ENCODE measurements around the gene PPP2R2C.

PPP2R2C gene

DNA sequence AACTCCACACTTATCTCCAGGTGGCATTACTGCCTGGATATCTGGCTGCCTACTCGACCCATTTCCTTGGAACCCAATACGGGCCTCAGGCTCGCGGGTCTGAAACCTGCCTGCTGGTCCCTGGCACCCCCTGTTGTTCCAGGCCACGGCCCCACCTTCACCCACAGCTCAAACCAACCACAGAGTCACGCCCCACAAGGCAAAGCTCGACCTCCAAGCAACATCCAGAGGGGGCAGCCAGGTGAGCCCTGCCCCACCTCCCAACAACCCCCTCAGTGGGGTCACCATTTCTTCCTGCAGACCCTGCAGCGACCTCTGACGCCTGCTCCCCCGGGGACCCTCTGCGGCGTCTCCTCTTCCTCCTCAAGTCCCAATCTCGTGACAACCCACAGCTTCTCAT is 126.5 kb downstream of the PPP2R2C start:
- DNase-seq (ENCODE audit: low read depth) = no peak

DNA sequence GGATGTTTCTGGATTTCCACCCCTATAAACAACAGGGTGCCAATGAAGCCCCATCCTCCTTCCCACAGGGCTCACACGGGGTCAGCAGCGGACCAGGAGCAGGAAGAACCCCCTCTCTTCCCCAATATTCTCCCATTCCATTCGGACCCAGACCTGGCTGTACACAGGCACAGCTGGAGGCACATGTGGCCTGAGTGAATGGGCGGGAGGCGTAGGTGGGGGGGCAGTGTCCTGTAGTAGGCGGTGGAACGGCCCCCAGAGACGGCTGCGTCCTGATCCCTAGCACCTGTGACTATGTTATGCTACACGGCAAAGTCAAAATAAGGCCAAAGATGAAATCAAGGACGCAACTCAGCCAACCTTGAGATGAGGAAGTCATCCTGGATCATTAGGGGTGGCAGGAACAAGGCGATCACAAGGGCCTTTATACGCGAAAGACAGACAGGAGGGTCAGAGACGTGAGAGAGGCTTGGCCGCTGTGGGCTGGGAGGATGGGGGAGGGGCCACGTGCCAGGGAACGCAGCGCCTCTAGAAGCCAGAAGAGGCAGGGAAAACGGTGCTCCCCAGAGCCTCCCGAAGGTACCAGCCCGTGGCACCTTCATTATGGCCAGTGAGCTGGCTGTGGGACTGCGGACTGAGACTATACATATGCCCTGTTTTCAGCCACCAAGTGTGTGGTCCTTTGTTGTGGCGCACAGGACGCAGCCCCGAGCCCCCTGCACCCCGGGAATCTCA is 127.2 kb downstream of the PPP2R2C start:
- DNase-seq (ENCODE audit: low read depth) = no peak

DNA sequence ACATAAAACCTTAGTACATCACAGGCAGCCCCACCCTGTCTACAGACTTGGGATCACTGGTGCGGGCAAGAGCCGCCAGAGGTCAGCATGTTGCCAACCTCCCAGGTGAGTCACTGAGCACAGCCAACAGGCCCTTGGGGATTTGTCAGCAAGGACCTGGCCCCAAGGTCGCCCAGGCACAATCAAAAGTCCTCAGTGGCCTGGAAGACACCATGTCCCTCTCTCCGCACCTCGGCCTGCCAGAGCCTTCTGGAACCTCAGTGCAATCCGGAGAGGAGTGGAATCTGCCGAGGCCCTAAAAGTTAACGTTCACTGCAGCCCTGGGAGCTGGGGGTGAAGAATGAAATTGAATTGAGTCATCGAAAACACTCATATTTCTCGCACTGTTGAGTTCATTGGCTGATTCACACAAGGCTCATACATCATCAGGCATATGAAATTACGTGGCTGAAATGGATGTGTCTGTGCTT is 128.4 kb downstream of the PPP2R2C start:
- no peak for DNase-seq (ENCODE audit: low read depth)

DNA sequence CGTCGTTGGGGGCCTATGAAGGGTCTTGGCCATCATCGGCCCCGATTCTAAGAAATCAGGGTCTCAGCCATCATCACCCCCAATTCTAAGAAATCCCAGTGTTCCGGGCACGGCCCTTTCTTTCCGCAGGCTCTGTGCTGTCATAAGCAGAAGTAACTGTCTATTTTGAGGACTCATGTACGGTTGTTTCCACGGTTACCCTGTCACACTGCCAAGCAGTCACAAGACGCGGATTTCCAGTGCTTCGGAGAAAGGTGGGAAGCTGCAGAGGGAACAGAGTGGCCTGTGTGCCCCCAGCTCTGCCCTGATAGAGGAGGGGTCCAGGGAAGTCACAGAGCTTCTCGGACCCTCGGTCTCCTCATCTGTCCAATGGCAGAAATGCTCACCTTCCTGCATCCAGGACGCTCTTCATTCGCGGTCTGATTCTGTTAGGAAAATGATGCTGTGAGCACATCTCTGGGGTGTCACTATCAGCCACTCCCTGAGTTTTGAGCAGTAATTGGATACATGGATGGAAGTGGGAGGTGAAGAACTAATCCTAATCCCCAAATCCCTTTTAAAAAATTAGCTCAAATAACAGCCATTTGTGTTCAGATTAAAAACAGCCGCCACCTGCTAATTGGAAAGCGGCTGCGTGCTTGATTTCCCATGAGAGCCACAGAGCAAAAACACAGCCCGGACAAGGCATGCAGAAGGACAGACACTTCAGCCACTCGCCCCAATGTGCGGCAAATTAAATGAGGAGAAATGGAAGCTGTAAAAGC is 129.7 kb downstream of the PPP2R2C start:
- DNase-seq (ENCODE audit: low read depth) = no peak

DNA sequence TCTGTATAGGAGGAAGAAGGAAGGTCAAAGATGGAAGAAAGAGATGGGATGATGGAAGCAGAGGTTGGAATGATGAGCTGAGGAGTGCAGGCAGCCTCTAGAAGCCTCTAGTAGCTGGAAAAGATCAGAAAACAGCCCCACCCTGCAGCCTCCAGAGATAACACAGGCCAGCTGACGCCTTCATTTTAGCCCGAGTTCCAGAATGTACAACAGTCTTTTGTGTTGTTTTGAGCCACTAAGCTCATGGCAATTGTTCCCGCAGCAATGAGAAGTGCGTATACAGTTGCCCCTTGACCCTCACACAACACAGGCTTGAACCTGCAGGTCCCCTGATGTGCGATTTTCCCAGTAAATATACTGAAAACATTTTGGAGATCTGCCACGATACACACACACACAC is 130.7 kb downstream of the PPP2R2C start:
- no peak for DNase-seq (ENCODE audit: low read depth)

DNA sequence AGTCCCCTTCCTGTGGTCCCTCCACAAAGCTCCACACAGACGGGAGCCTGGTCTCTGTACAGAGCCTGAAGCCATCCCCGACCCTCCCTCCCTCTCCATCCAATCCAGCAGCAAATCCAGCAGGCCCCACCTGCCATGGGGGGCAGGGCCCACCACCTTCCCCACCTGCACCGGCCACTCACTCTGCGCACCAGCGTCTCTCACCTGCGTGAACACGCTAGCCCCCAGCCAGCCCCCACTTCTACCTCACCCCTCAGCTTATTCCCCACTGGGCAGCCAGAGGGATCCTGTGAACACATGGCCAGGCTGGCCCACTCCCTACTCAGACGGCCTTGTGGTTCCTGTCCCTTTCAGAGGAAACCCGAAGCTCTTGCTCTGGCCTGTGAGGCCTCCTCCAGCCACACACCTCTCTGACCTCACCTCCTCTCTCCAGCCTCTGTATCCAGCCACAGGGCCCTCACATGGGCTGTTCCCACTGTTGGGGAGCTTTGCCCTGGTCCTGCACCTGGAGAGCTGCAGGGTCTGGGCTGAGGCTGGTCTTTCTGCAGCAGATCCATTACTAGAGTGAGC is 131.9 kb downstream of the PPP2R2C start:
- DNase-seq (ENCODE audit: low read depth) = no peak

DNA sequence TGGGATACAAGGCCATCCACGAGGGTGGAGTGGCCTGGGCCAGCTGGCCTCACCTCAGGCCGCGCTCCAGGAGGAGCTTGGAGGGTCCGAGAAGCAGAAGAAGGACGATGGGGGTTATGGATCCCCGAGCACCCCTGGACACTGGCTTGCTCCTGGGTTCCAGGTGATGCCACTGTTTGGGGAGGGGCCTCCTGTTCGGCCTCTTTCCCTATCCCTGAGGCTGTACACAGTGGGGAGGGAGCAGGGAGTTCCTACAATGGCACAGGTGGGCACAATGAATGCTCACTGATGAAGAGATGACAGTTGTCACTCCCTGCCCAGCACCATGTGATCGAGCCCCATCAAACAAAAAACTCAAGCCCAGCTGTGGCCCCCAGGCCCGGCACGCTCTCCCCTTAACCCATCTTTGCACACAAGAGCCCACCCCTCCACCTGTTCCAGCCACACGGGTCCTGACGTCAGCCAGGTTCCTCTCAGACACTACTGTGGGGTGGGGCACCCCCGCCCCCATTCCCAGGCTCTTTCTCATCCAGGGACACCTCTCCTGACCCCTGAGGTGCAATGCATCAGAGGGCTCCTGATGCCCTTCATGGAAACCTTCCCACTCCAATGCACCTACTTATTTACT is 132.5 kb downstream of the PPP2R2C start:
- no peak for DNase-seq (ENCODE audit: low read depth)

DNA sequence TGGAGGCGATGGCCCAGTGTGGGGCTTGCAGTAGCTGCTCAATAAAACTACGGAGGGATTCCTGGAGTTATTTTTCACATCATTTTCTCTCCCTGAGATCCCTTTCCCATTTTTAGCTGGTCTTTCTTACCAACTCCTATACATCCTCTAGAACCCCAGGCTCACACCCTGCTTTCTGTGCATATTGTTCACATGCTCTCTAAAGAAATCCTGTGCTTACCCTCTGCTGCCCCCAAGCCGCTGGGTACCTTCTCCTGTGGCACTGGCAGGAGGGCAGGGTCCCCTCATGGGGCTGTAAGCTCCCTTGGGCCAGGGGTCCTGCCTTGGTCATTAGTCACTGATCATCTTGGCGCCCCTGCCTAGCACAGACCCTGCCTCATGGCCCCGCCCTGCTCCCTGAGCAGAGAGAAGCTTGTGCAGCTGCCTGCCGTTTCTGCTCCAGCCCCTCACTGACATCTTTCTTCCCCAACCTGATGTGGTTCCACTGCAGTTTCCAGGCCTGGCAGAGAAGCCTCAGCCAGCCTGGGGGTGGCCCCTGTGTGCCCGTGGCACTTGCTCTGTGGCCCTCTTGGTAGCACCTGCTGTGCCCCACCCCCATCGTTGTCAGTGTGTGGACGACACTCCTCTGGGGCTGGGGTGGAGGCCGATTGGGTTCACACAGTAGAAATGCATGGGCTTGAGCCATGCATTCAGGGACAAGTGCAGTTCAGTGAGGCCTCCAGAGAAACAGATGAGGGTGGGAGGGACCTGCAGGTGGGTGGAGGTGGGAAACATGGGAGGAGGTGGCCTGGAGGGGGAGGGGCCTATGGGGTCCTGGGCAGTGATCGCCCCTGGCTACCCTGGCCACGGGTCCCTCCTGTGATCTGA is 133.2 kb downstream of the PPP2R2C start:
- no peak for DNase-seq (ENCODE audit: low read depth)

DNA sequence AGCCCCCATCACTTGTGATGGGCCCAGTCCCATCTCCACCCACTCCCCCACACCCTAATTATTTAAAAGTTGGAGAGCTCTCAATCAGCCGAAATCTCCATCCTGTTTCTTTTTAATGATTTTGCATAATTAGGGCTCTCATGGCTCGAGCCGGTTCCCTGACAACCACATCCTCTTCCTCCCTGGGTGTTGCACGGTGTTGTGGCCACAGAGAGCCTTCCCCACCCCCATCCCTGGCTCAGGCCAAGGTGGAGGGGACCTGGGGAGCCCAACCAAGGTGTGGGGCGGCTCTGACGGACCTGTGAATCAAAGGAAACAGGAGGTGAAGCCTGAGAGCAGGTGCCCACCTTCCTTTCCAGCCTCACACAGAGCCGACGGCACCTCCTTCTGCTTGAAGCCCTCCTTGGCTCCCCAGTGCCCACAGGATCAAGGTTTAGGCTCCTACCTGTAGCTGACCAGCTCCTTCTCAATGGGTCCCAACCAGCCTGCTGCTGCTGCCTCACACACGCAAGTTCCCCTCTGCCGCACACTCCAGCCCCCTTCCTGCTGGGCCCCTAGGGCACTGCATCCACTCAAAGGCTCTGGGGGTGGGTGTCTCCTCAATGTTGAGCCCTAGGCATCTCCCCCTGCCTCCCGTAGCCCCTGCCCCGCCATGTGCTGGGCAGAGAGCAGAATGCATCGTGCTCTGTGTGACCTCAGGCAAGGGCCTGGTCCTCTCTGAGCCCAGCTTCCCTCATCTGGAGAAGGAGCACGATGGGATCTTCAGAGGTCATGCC is 134.1 kb downstream of the PPP2R2C start:
- no peak for DNase-seq (ENCODE audit: low read depth)

DNA sequence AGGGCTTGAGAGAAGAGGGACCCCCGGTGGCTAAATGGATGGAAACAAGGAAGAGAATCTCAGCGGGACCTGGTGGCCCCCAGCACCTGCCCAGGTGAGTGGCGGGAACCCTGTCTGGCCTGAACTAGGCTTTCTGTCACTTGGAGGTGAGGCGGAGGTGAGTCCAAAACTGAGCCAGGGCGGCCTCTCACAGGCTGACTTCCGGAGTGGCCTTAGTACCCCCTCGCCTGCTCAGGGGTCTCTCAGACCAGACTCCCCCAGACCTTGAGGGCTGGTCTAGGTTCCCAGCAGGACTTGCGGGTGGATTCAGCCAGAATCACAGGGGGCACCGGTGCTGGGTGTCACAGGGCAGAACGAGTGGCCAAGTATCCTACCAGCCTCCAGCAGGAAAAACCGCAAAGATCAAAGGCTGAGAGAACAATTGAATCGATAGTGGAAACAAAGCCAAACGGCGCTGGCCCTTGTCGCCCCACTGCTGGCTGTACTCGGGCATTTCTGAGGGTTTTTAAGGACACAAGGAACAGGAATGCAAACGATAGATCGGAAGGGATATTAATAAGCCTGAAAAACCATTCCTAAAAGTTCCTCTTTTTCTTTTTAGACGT is 135.0 kb downstream of the PPP2R2C start:
- no peak for DNase-seq (ENCODE audit: low read depth)

DNA sequence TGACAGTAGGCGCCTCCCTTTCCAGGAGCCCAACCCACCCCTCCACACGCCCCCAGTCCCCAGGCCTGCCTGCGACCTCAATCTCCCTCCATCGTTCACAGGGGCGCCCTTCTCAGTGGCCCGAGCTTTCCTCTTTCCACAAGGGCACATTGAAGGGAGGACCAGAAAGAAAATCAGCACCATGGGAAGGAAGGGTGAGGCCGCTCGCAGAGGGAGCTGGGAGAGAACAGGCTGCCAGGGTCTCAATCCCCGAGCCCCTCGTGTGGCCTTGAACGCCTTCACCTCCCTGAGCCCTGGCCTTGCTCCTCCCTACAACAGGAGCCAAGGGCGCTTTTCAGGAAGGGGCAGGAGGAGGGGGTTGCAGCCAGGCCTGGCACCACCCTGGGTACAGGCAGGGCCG is 136.2 kb downstream of the PPP2R2C start:
- no peak for DNase-seq (ENCODE audit: low read depth)

DNA sequence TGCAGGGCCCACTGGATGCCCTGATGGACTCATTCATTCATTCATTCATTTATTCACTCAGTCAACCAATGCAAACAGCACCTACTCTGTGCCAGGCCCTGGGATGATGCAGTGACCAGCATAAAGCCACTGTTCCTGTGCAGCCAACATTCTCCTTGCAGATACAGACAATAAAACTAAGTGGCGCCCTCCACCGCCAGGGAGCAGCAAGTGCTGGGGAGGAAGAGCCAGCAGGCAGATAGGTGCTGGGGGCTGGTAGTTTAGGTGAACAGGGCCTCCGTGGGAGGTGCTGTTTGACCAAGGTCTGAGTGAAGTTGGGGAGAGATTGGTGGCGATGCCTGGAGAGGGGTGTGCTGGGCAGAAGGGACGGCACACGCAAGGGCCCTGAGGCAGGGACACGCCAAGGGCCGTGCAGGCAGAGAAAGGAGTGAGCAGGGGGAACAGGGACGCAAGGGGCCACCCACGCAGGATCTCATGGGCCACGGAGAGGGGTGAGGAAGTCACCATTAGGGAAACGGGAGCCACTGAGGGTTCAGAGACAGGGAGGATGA is 137.3 kb downstream of the PPP2R2C start:
- no peak for DNase-seq (ENCODE audit: low read depth)

DNA sequence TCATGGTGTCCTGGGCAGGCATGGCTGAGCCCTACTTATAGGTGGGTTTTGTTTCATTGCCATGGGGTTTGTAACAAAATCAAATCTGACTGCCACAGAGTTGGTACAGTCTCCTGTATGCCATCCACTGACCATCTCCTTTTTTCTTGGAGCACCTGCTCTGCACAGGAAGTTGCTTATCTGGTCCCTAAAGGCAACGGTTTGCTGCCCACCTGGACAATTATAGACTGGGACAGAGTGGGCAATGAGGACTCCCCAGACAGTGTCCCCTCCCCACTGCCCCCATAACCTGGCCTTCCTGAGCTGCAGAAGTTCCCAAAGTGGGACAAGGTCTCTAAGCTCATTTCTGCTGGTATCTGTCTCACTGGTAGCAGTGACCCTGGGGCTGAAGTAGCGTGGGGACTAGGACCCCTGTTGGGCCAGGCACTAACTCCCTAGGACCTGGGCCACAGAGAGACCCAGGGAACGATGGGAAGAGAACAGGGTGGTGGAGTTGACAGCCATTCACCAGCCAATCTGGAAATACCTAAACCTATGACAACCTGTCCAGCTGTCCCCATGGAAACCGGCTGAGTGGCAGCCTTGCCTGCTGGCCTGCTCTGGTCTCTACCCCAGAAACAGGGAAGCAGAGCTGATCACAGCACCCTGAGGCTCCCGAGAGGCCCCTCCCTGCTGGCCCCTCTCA is 138.1 kb downstream of the PPP2R2C start:
- no peak for DNase-seq (ENCODE audit: low read depth)

DNA sequence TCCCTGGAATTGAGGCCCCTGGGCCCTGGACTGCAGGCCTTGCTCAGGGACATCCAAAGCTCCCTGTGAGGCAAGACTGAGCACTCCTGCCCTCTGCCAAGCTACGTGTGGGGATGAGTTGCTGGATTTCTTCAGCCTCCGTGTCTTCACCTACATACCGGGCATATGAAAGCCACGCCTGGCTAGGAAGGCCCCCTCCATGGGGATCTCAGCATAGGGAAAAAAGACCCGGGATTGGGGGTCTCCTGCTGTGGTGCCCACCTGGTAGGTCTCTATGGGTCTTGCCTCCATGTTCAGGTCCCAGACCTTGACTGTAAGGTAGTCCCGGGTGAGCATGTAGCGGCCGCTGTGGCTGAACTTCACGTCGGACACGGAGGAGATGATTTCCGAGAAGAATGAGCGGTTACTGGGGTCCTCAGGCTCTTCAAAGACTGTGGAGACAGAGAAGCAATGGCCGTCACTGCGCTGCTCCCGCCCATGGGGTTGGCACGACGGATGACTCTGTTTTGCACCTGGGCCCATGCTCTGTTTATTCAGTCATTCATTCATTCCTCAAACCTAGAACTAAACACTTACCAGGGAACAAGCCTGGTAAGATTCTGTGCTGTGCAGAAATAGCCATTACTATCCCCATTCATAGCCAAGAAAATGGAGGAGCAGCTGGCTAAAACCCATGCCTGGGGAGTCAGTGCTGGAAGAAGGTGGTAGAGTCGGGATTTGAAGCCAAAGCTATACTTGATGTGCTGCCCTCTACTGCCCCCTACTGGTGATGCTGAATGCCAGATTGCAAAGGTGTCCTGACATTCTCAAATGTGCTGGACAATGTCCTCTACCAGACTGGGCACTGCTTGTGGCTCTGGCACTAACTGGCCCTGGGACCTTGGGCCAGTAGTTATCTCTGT is 138.9 kb downstream of the PPP2R2C start:
- no peak for DNase-seq (ENCODE audit: low read depth)

DNA sequence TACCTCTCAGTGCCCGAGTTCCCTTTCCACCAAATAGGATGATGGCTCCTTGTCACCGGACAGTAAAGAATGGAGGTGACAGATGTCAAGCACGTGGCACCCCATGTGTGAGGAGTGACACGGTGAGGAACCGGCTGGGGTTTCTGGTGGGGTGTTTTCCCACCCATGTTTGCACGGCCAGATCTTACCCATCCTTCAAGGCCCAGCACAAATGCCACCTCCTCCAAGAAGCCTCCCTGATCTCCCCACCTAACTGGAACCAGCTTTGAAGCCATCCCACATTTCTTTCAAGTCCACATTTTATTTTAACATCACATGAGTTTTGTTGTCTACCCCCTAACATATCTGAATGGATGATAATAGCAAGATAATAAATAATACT is 139.8 kb downstream of the PPP2R2C start:
- DNase-seq (ENCODE audit: low read depth) = no peak

DNA sequence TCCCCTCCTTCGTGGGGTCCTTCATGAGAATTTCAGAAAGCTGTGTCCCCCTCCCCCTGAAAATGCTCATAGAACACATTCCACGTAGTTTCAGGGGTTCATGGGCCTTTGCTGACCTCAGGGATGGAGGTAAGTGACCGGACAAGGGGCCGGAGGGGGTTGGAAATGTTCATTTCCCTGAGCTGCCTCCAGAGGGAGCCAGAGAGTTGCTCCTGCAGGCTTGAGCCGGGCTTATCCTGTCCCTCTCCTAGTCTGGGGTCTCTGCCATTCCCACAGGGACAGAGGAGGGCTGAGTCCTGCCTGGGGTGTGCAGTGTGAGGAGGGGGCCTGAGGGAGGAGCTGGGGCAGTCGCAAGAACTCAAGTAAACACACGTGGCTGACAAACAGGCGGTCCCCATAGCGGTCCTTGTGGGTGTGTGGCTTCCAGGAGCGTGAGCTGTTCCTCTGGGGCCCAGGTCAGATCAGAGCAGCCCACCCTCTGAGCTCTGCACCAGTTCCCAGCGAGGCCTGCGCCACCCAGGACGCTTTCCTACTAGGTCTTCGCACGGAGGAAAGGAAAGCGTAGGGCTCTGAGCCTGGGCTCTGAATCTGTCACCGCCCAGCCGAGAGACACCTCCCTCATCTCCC is 140.3 kb downstream of the PPP2R2C start:
- no peak for DNase-seq (ENCODE audit: low read depth)

DNA sequence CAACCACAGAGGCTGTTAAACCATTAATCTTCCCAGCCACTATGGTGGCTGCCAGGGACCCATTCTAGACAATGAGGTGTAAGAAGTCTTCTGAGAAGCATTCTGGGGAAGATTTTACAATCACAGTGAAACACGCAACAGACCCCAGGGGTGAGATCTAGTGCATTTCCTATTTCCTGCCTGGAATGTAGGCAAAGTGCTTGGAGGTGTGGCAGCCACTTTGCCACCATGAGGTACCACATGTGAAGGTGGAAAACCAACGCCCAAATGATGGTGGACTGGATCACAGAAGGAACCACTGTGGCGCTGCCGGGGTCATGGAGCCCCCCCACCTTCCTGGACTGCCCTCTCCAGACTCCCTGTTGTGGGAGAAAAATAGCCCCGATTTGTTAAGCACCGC is 140.9 kb downstream of the PPP2R2C start:
- no peak for DNase-seq (ENCODE audit: low read depth)

DNA sequence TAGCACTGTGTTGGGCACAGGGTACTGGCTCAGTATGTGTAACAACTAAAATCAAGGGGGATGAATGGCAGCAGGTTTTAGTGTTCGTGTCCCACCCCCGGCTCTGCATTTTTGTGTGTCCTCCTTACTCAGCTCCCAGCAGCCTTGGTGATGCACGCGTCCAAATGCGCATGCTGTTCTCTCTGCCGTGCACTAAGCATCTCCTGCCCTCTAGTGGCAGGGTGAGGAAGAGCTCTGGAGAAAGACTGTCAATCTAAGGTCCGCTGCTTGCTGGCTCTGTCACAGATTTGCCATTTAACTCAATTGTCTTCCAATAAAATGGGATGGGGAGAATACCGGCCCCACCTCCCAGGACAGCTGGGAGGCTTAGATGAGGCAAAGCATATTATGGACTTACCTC is 141.4 kb downstream of the PPP2R2C start:
- no peak for DNase-seq (ENCODE audit: low read depth)

Data from activated T-cell treated with anti-CD3 and anti-CD28 coated beads for 24 hours (primary cell).